Subcutaneous adipose tissue (tissue), 4 donors: ENCODE results near the gene NTN4. TPM values are rescaled to one million over a fixed set of nuclear protein-coding genes. Genes with fewer than 3 reads are reported as not detected.

Experiments
- CTCF ChIP-seq: fragments of 450-650 bp; IDR thresholded peaks from one replicate; pipeline ENCODE4 v1.5.1; 2016; ENCODE audit warnings: low read depth, mild to moderate bottlenecking, control low read depth, antibody characterized with exemption, moderate library complexity
- total RNA-seq, 4 donors: library from RNA; depleted of rRNA; stranded (reverse); fragments of >200 nt; gene quantifications; one replicate each; pipeline ENCODE4 v1.1.0, GENCODE V29; 2016

NTN4 gene
- total RNA-seq, 4 donors from 2014 or later: 23.2 to 33.9 (median 31.2) TPM

GRCh38 chr12:95740751-95741150 is 49.8 kb downstream of the NTN4 start:
- no peak for TF ChIP-seq CTCF

GRCh38 chr12:95739561-95740313 is 50.8 kb downstream of the NTN4 start:
- TF ChIP-seq CTCF: no peak

- no peak for TF ChIP-seq CTCF
Observed at GRCh38 chr12:95738024-95738611, 52.4 kb downstream of the NTN4 start.

GRCh38 chr12:95736631-95737030 is 53.9 kb downstream of the NTN4 start:
- no peak for TF ChIP-seq CTCF

DNA sequence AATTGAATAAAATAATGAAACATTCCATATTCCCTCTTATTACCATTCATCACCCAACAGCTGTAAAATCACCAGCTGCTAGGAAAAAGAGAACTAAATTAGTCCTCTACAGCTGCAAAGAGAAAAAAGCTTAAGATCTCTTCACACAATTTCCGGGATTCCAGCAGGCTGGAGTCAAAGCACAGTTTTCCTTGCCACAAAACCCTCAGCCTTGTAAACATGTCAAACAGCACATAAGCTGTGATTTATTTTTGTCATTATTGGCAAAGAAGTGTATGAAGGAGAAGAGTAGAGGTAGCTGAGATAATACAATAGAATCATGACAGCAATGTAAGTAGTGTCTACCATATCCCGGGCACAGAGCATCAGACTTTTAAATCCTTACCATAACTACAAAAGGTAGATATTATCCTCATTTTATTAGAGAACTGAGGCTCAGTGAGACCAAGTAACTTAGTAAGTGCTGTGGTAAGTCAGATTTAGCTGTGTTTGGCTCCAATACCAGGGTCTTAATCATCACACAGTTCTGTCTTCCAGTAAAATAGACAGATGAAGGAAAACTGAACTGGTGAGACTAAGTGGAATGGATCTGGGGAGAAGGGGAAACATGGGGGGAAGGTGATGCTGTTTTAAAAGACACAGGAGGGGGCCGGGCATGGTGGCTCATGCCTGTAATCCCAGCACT is 57.3 kb downstream of the NTN4 start:
- TF ChIP-seq CTCF: no peak

DNA sequence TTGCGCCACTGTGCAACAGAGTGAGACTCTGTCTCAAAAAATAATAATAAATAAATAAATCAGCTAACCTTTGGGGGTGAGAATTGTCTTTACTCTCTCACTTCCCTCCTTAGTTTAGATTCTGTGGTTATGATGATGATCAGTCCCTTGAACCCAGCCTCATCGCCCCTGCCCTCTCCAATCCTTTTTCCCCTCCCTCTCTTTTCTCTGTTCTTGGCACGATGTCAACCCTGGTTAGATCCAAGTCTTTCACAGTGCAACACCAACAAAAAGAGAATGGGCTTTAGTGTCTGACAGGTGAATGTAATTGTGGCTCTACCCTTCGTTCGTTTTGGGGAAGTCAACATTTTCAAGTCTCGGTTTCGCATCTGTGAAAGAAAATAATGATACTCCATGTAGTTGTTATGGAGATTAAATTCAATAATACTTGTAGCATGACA is 59.0 kb downstream of the NTN4 start:
- TF ChIP-seq CTCF: no peak

GRCh38 chr12:95730457-95730856 is 60.1 kb downstream of the NTN4 start:
- TF ChIP-seq CTCF: no peak
